HCT116 (cell line): ENCODE data around the gene YBX2. TPM values are rescaled to one million over a fixed set of nuclear protein-coding genes. Genes with fewer than 3 reads are reported as not detected.

ENCODE experiments used
- ATAC-seq: fragments of 200-7000 bp; cut with Tn5 transposase; 2 replicates; pipeline ENCODE4 v1.9.1; 2020; ENCODE audit warnings: mild to moderate bottlenecking, moderate library complexity
- BruUV-seq: library from RNA; stranded (reverse); fragments of 400-500 nt; replicated peaks from 2 replicates; lab custom pipeline; 2021; lab: Mats Ljungman, UMichigan
- CTCF ChIA-PET: fragments of 300-600 bp; sonication (Branson Sonifier 250); formaldehyde crosslinking; loops from one replicate; lab custom pipeline; 2021; ENCODE audit warnings: antibody characterized with exemption; lab: Charles Lee
- POLR2A ChIA-PET: fragments of 300-600, 350-600 bp; sonication (Branson Sonifier 250); formaldehyde crosslinking; loops from one replicate; lab custom pipeline; 2021; ENCODE audit warnings: antibody characterized with exemption; lab: Charles Lee
- RAD21 ChIA-PET, 2 experiments: fragments of 300-600 bp; sonication (Branson Sonifier 250); formaldehyde crosslinking; loops; one replicate each; lab custom pipeline; 2023; ENCODE audit warnings: low total read pairs in 2 of 2; ENCODE audit not compliant: uncharacterized antibody in 2 of 2, unreplicated experiment in 2 of 2, low non-redundant PET in 1 of 2; lab: Charles Lee
- DNase-seq: peaks from one replicate; pipeline ENCODE4 v3.0.0-alpha.2; 2010; ENCODE audit warnings: low read depth, low spot score
- H2AFZ ChIP-seq: fragments of 200-600 bp; shearing (Covaris generic), sonication (generic); 2 replicates; pipeline ENCODE4 v1.6.1; 2017; ENCODE audit warnings: low read depth, mixed run types, mixed read lengths, antibody characterized with exemption, low read length; ENCODE audit not compliant: poor library complexity, severe bottlenecking
- H3K27ac ChIP-seq: 2 replicates; pipeline ENCODE4 v1.5.1; 2012; ENCODE audit warnings: low read depth, low read length
- H3K27me3 ChIP-seq: fragments of 200-600 bp; sonication (generic); 2 replicates; pipeline ENCODE4 v1.6.1; 2016; ENCODE audit warnings: mixed run types, low read length, mixed read lengths; ENCODE audit not compliant: insufficient read depth
- H3K36me3 ChIP-seq, 2 experiments: fragments of 200-500 bp in 1 of 2; fragments of 200-600 bp in 1 of 2; sonication (Bioruptor generic) in 1 of 2; sonication (generic) in 1 of 2; 2 replicates each; pipeline versions ENCODE4 v1.5.1 to v1.6.1; 2014 to 2016; ENCODE audit warnings: low read length in 2 of 2, inconsistent platforms in 1 of 2, mixed read lengths in 1 of 2, mixed run types in 1 of 2; ENCODE audit not compliant: insufficient read depth in 2 of 2, control insufficient read depth in 1 of 2
- H3K4me1 ChIP-seq, 2 experiments: fragments of 200-600 bp in 1 of 2; sonication (generic) in 1 of 2; 2 replicates each; pipeline versions ENCODE4 v1.5.1 to v1.6.1; 2012 to 2017; ENCODE audit warnings: low read length in 2 of 2, inconsistent platforms in 1 of 2, mild to moderate bottlenecking in 1 of 2, mixed read lengths in 1 of 2, mixed run types in 1 of 2, moderate library complexity in 1 of 2; ENCODE audit not compliant: insufficient read depth in 2 of 2, control insufficient read depth in 1 of 2
- H3K4me2 ChIP-seq: fragments of 200-600 bp; sonication (generic); 2 replicates; pipeline ENCODE4 v1.6.1; 2017; ENCODE audit warnings: mixed run types, low read length, mixed read lengths
- H3K4me3 ChIP-seq, 2 experiments: fragments of 200-600 bp in 1 of 2; sonication (generic) in 1 of 2; replicated peaks in 1 of 2; 2 replicates each; pipeline ENCODE4 v1.5.1; 2011 to 2016; ENCODE audit warnings: low read length in 2 of 2, control low read depth in 1 of 2, low read depth in 1 of 2, mild to moderate bottlenecking in 1 of 2, mixed read lengths in 1 of 2, mixed run types in 1 of 2
- H3K79me2 ChIP-seq: fragments of 200-600 bp; sonication (generic); 2 replicates; pipeline ENCODE4 v1.6.1; 2017; ENCODE audit warnings: mild to moderate bottlenecking, mixed run types, low read length, moderate library complexity, mixed read lengths; ENCODE audit not compliant: insufficient read depth
- H3K9ac ChIP-seq: fragments of 200-600 bp; sonication (generic); 2 replicates; pipeline ENCODE4 v1.6.1; 2016; ENCODE audit warnings: low read length, mixed read lengths
- H3K9me2 ChIP-seq: fragments of 200-600 bp; sonication (generic), shearing (Covaris generic); 2 replicates; pipeline ENCODE4 v1.6.1; 2017; ENCODE audit warnings: mixed run types, mild to moderate bottlenecking, moderate library complexity; ENCODE audit not compliant: insufficient read depth
- H3K9me3 ChIP-seq, 2 experiments: fragments of 200-500 bp in 1 of 2; fragments of 200-600 bp in 1 of 2; sonication (Bioruptor generic) in 1 of 2; sonication (generic) in 1 of 2; 2 replicates each; pipeline ENCODE4 v1.6.1; 2014 to 2017; ENCODE audit warnings: low read length in 2 of 2, mixed read lengths in 2 of 2, inconsistent platforms in 1 of 2, low read depth in 1 of 2, mild to moderate bottlenecking in 1 of 2, mixed run types in 1 of 2, moderate library complexity in 1 of 2; ENCODE audit not compliant: control insufficient read depth in 1 of 2, insufficient read depth in 1 of 2
- H4K20me1 ChIP-seq: fragments of 200-600 bp; sonication (generic), shearing (Covaris generic); 2 replicates; pipeline ENCODE4 v1.6.1; 2017; ENCODE audit warnings: mixed run types, mild to moderate bottlenecking, moderate library complexity; ENCODE audit not compliant: insufficient read depth
- CBX3 ChIP-seq: IDR thresholded peaks from 2 replicates; pipeline ENCODE4 v1.6.1; 2012; ENCODE audit warnings: low read depth
- CEBPB ChIP-seq: IDR thresholded peaks from 2 replicates; pipeline ENCODE4 v1.6.1; 2012; ENCODE audit warnings: low read depth
- EGR1 ChIP-seq: IDR thresholded peaks from 2 replicates; pipeline ENCODE4 v1.6.1; 2012; ENCODE audit warnings: low read depth
- ELF1 ChIP-seq: IDR thresholded peaks from 2 replicates; pipeline ENCODE4 v1.6.1; 2012; ENCODE audit warnings: low read depth, borderline replicate concordance
- EZH2 ChIP-seq: fragments of 200-600 bp; sonication (generic); IDR thresholded peaks from 2 replicates; pipeline ENCODE4 v1.6.1; 2017; ENCODE audit warnings: antibody characterized with exemption, mixed run types
- EZH2phosphoT487 ChIP-seq: fragments of 200-600 bp; IDR thresholded peaks from 2 replicates; pipeline ENCODE4 v1.6.1; 2018; ENCODE audit warnings: antibody characterized with exemption, borderline replicate concordance
- FOSL1 ChIP-seq: IDR thresholded peaks from 2 replicates; pipeline ENCODE4 v1.6.1; 2012; ENCODE audit warnings: low read depth
- POLR2A ChIP-seq: IDR thresholded peaks from 2 replicates; pipeline ENCODE4 v1.7.0; 2011; ENCODE audit warnings: borderline replicate concordance; ENCODE audit not compliant: insufficient read depth, insufficient read length; ENCODE audit errors: extremely low read depth
- POLR2AphosphoS5 ChIP-seq: IDR thresholded peaks from 2 replicates; pipeline ENCODE4 v1.6.1; 2011; ENCODE audit warnings: mild to moderate bottlenecking, low read depth, low read length, moderate library complexity
- RAD21 ChIP-seq: IDR thresholded peaks from 2 replicates; pipeline ENCODE4 v1.6.1; 2012; ENCODE audit warnings: low read depth, mild to moderate bottlenecking
- REST ChIP-seq: IDR thresholded peaks from 2 replicates; pipeline ENCODE4 v1.6.1; 2012; ENCODE audit warnings: low read depth
- SIN3A ChIP-seq: IDR thresholded peaks from 2 replicates; pipeline ENCODE4 v1.6.1; 2012; ENCODE audit warnings: low read depth
- SP1 ChIP-seq: IDR thresholded peaks from 2 replicates; pipeline ENCODE4 v1.6.1; 2012; ENCODE audit warnings: low read depth
- SRF ChIP-seq: IDR thresholded peaks from 2 replicates; pipeline ENCODE4 v1.6.1; 2012; ENCODE audit warnings: low read depth
- TCF7L2 ChIP-seq: IDR thresholded peaks from 2 replicates; pipeline ENCODE4 v1.7.0; 2011; ENCODE audit warnings: borderline replicate concordance, inconsistent platforms; ENCODE audit not compliant: insufficient read depth, insufficient read length; ENCODE audit errors: extremely low read depth
- YY1 ChIP-seq: IDR thresholded peaks from 2 replicates; pipeline ENCODE4 v1.6.1; 2011; ENCODE audit warnings: low read length, low read depth, moderate library complexity, mild to moderate bottlenecking; ENCODE audit not compliant: insufficient replicate concordance; ENCODE audit errors: extremely low read depth
- ZFX ChIP-seq: fragments of 450-650 bp; IDR thresholded peaks from 2 replicates; pipeline ENCODE4 v1.6.1; 2017
- ZNF274 ChIP-seq: fragments of 200-500 bp; sonication (Bioruptor generic); IDR thresholded peaks from 2 replicates; pipeline ENCODE4 v1.6.1; 2014; ENCODE audit warnings: mild to moderate bottlenecking, low read depth, low read length, inconsistent platforms
- intact Hi-C: fragments of 100-400 bp; cut with micrococcal nuclease; formaldehyde crosslinking; loops from 2 replicates; pipeline ENCODE4 v1.10.0; 2022
- total RNA-seq: library from RNA; stranded (reverse); gene quantifications from one replicate; pipeline ENCODE4 v1.2.1, GENCODE V29; 2021; ENCODE audit not compliant: unreplicated experiment
- TF ChIP-seq, protein P1 (sequence below): IDR thresholded peaks from 2 replicates; pipeline ENCODE4 v1.6.1; 2012
- TF ChIP-seq, protein P2 (sequence below): IDR thresholded peaks from 2 replicates; pipeline ENCODE4 v1.6.1; 2012
- TF ChIP-seq, protein P3 (sequence below): IDR thresholded peaks from 2 replicates; pipeline ENCODE4 v1.6.1; 2011; ENCODE audit warnings: mild to moderate bottlenecking, low read length, moderate library complexity; ENCODE audit not compliant: insufficient replicate concordance; ENCODE audit errors: extremely low read depth

Gene YBX2
- total RNA-seq, 1 experiment from 2014 or later = 2.3 TPM

- TF ChIP-seq, protein P1, sequence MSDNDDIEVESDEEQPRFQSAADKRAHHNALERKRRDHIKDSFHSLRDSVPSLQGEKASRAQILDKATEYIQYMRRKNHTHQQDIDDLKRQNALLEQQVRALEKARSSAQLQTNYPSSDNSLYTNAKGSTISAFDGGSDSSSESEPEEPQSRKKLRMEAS = no peak
- no peak for TF ChIP-seq ELF1
- TF ChIP-seq SP1 = no peak
- TF ChIP-seq YY1 = no peak
- no peak for TF ChIP-seq EZH2
- TF ChIP-seq, all 23 proteins: peak for 0
Measured at GRCh38 chr17:7285679-7286078, 8.8 kb downstream of the YBX2 start (continued).

- H3K79me2 ChIP-seq = no peaks in the 10 kb centered on the region
- no peak overlapping the region for H3K4me3 ChIP-seq
- no peak overlapping the region for H3K27ac ChIP-seq
- H3K9ac ChIP-seq = no peak overlapping the region
- TF ChIP-seq POLR2A (no peak), YY1 (no peak), ELF1 (no peak), EZH2 (no peak), POLR2AphosphoS5 (no peak), TCF7L2 (no peak), FOSL1 (no peak), RAD21 (no peak), SRF (no peak), EZH2phosphoT487 (no peak), REST (no peak), ZNF274 (no peak), EGR1 (no peak), CBX3 (no peak), CEBPB (no peak), SIN3A (no peak), ZFX (no peak)
- TF ChIP-seq, protein P1 = no peak
- TF ChIP-seq, protein P2, sequence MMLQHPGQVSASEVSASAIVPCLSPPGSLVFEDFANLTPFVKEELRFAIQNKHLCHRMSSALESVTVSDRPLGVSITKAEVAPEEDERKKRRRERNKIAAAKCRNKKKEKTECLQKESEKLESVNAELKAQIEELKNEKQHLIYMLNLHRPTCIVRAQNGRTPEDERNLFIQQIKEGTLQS = no peak
- TF ChIP-seq, protein P3, sequence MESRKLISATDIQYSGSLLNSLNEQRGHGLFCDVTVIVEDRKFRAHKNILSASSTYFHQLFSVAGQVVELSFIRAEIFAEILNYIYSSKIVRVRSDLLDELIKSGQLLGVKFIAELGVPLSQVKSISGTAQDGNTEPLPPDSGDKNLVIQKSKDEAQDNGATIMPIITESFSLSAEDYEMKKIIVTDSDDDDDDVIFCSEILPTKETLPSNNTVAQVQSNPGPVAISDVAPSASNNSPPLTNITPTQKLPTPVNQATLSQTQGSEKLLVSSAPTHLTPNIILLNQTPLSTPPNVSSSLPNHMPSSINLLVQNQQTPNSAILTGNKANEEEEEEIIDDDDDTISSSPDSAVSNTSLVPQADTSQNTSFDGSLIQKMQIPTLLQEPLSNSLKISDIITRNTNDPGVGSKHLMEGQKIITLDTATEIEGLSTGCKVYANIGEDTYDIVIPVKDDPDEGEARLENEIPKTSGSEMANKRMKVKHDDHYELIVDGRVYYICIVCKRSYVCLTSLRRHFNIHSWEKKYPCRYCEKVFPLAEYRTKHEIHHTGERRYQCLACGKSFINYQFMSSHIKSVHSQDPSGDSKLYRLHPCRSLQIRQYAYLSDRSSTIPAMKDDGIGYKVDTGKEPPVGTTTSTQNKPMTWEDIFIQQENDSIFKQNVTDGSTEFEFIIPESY = no peak
- no peaks in the 10 kb centered on the region for H3K9me2 ChIP-seq
- peaks cover 13 to 32% of the 10 kb centered on the region in 2 experiments for H3K4me1 ChIP-seq
- intact Hi-C loops = no loop called here
- DNase-seq (no peak), ATAC-seq (no peak)
- no peaks in the 10 kb centered on the region for H3K9me3 ChIP-seq
- no TSS peak for BruUV-seq
- H3K27me3 ChIP-seq = no peaks in the 10 kb centered on the region
- no peak overlapping the region for H2AFZ ChIP-seq
- ChIA-PET POLR2A (no interaction called here), CTCF (no interaction called here), RAD21 (no interaction called here)
- no peak overlapping the region for H3K4me2 ChIP-seq
- H4K20me1 ChIP-seq = no peaks in the 10 kb centered on the region
- H3K36me3 ChIP-seq = no peaks in the 10 kb centered on the region
Measured at GRCh38 chr17:7284911-7285310, 9.5 kb downstream of the YBX2 start.
